Measurements from ENCODE around the gene UBB. TPM values are rescaled to one million over a fixed set of nuclear protein-coding genes. Genes with fewer than 3 reads are reported as not detected.

Gene UBB
- polyA plus RNA-seq, 1 donor (not counting 4 experiments of a cell fraction or from before 2014, with no cell fraction given) = 533 TPM

DNA sequence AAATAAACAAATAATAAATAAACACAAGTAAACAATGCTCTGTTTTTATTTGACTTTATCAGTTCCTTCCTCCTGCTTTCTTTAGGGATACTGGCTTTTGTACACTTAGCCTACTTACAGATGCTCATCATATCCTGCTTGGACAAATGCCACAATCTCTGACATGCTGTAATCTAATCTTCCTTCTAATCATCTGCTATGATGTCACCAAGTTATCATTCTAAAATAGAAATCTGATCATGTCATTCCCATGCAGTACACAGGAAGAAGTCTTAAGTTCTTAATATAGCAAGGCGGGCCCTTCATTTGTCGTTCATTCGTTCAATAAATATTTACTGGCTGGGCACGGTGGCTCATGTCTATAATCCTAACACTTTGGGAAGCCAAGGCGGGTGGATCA lies 9.1 kb upstream of the UBB start:
- Histone ChIP-seq H3K27ac (ENCODE audit: control insufficient read depth, insufficient read depth, low read length) (no peak overlapping the region), H2AFZ (ENCODE audit: control insufficient read depth, low read length) (no peak overlapping the region), H3K4me1 (ENCODE audit: control insufficient read depth, extremely low read depth, insufficient read depth, low read length) (peaks cover 3% of the 10 kb centered on the region), H3K9me3 (ENCODE audit: control insufficient read depth, low read depth, low read length) (no peaks in the 10 kb centered on the region), H3K36me3 (ENCODE audit: control insufficient read depth in 2 of 2, extremely low read depth in 1 of 2, insufficient read depth in 2 of 2, low read length in 2 of 2) (no peaks in the 10 kb centered on the region), H3K27me3 (ENCODE audit: control insufficient read depth, extremely low read depth, insufficient read depth, low read length) (no peaks in the 10 kb centered on the region), H3K4me3 (ENCODE audit: control insufficient read depth in 2 of 3, extremely low read depth in 1 of 3, insufficient read depth in 2 of 3, low read depth in 1 of 3, low read length in 3 of 3) (no peak overlapping the region), H4K20me1 (ENCODE audit: control insufficient read depth, extremely low read depth, insufficient read depth, low read length) (no peaks in the 10 kb centered on the region), H3K4me2 (ENCODE audit: control insufficient read depth, extremely low read depth, insufficient read depth, low read depth, low read length) (no peak overlapping the region), H3K79me2 (ENCODE audit: control insufficient read depth, insufficient read depth, low read length) (no peaks in the 10 kb centered on the region), H3K9me1 (ENCODE audit: control insufficient read depth, extremely low read depth, insufficient read depth, low read length) (no peaks in the 10 kb centered on the region), H3K9ac (ENCODE audit: control insufficient read depth, extremely low read depth, insufficient read depth, low read length) (no peak overlapping the region)
- dilution Hi-C loops (cut with MboI; ENCODE audit: extremely low pct_ligation_motif_present, low sequenced_read_pairs) = no loop called here
- FAIRE-seq = no peak
- TF ChIP-seq, protein P1, sequence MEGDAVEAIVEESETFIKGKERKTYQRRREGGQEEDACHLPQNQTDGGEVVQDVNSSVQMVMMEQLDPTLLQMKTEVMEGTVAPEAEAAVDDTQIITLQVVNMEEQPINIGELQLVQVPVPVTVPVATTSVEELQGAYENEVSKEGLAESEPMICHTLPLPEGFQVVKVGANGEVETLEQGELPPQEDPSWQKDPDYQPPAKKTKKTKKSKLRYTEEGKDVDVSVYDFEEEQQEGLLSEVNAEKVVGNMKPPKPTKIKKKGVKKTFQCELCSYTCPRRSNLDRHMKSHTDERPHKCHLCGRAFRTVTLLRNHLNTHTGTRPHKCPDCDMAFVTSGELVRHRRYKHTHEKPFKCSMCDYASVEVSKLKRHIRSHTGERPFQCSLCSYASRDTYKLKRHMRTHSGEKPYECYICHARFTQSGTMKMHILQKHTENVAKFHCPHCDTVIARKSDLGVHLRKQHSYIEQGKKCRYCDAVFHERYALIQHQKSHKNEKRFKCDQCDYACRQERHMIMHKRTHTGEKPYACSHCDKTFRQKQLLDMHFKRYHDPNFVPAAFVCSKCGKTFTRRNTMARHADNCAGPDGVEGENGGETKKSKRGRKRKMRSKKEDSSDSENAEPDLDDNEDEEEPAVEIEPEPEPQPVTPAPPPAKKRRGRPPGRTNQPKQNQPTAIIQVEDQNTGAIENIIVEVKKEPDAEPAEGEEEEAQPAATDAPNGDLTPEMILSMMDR (optimal IDR thresholded peaks at IDR 0.05 in 1 of 3, IDR thresholded peaks at IDR 0.05 in 1 of 3, conservative IDR thresholded peaks at IDR 0.05 in 1 of 3; ENCODE audit: extremely low read depth in 1 of 3, insufficient read depth in 2 of 3, low read length in 3 of 3) = no peak
- no peak for TF ChIP-seq EZH2 (IDR thresholded peaks at IDR 0.05; ENCODE audit: low read length)
- DNase-seq (ENCODE audit: low read depth, low spot score) = no peak

DNA sequence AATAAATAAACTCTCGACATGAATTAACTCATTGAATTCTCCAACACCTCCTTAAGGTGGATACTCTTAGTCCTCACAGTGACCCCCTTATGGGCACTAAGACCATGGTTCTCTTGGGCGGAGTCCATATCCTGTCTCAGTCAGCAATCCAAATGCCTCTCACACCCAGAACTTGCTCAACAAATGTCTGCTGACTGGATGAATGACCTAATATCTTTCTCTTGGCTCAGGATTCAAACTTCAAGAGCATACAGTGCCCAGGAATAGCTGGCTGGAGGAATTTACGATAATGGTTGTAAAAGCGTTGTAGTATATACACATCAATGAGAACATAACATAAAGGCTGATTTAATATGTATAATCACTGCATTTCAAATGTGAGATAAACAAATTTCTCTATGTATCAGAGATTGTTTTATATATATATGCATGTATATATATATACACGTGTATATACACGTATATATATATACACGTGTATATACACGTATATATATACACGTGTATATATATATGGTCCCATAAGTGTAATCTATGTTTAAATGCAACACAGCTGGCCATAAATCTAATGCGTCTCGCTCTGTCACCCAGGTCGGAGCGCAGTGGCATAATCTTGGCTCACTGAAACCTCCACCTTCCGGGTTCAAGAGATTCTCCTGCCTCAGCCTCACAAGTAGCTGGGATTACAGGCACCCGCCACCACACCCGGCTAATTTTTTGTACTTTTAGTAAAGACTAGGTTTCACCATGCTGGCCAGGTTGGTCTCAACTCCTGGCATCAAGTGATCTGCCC lies 6.5 kb upstream of the UBB start:
- H2AFZ ChIP-seq (ENCODE audit: control insufficient read depth, low read length) = no peak overlapping the region
- no peak for DNase-seq (ENCODE audit: low read depth, low spot score)
- no peak overlapping the region for H3K4me3 ChIP-seq (ENCODE audit: control insufficient read depth in 2 of 3, extremely low read depth in 1 of 3, insufficient read depth in 2 of 3, low read depth in 1 of 3, low read length in 3 of 3)
- H3K27me3 ChIP-seq (ENCODE audit: control insufficient read depth, extremely low read depth, insufficient read depth, low read length) = no peaks in the 10 kb centered on the region
- TF ChIP-seq EZH2 (IDR thresholded peaks at IDR 0.05; ENCODE audit: low read length) = no peak
- TF ChIP-seq, protein P1 (optimal IDR thresholded peaks at IDR 0.05 in 1 of 3, IDR thresholded peaks at IDR 0.05 in 1 of 3, conservative IDR thresholded peaks at IDR 0.05 in 1 of 3; ENCODE audit: extremely low read depth in 1 of 3, insufficient read depth in 2 of 3, low read length in 3 of 3) = no peak
- no peaks in the 10 kb centered on the region for H3K9me3 ChIP-seq (ENCODE audit: control insufficient read depth, low read depth, low read length)
- H4K20me1 ChIP-seq (ENCODE audit: control insufficient read depth, extremely low read depth, insufficient read depth, low read length) = no peaks in the 10 kb centered on the region
- no peak overlapping the region for H3K27ac ChIP-seq (ENCODE audit: control insufficient read depth, insufficient read depth, low read length)
- H3K79me2 ChIP-seq (ENCODE audit: control insufficient read depth, insufficient read depth, low read length) = no peaks in the 10 kb centered on the region
- no peak overlapping the region for H3K9ac ChIP-seq (ENCODE audit: control insufficient read depth, extremely low read depth, insufficient read depth, low read length)
- H3K4me1 ChIP-seq (ENCODE audit: control insufficient read depth, extremely low read depth, insufficient read depth, low read length) = peaks cover 15% of the 10 kb centered on the region
- H3K4me2 ChIP-seq (ENCODE audit: control insufficient read depth, extremely low read depth, insufficient read depth, low read depth, low read length) = no peak overlapping the region
- H3K36me3 ChIP-seq (ENCODE audit: control insufficient read depth in 2 of 2, extremely low read depth in 1 of 2, insufficient read depth in 2 of 2, low read length in 2 of 2) = no peaks in the 10 kb centered on the region
- dilution Hi-C loops (cut with MboI; ENCODE audit: extremely low pct_ligation_motif_present, low sequenced_read_pairs) = no loop called here
- H3K9me1 ChIP-seq (ENCODE audit: control insufficient read depth, extremely low read depth, insufficient read depth, low read length) = no peaks in the 10 kb centered on the region
- no peak for FAIRE-seq

All from keratinocyte (primary cell).